Measurements from ENCODE around the gene C2orf69. TPM values are rescaled to one million over a fixed set of nuclear protein-coding genes. Genes with fewer than 3 reads are reported as not detected.

Gene C2orf69
- total and polyA plus RNA-seq, 3 experiments from 2014 or later = 12.9 to 20.9 (median 19.8) TPM

GRCh38 chr2:199874209-199874608, 36.9 kb upstream of the C2orf69 start:
- Histone ChIP-seq H3K27ac (ENCODE audit: low read depth, low read length) (no peak overlapping the region), H3K27me3 (ENCODE audit: insufficient read depth, low read length, poor library complexity, severe bottlenecking) (no peaks in the 10 kb centered on the region), H3K4me3 (ENCODE audit: low read length) (no peak overlapping the region), H3K36me3 (ENCODE audit: insufficient read depth, low read length) (no peaks in the 10 kb centered on the region), H3K4me1 (ENCODE audit: insufficient read depth, low read length) (no peaks in the 10 kb centered on the region), H3K9me3 (ENCODE audit: low read length) (no peaks in the 10 kb centered on the region)
- Mint-ChIP-seq H3K9me3 (peaks cover 10 to 17% (median 15%) of the 10 kb centered on the region in 5 donors), H3K4me1 (no peaks in the 10 kb centered on the region), H3K27me3 (peaks cover 11 to 34% of the 10 kb centered on the region in 2 donors), H3K27ac (no peak overlapping the region), H3K36me3 (peaks cover 0 to 15% (median 0%) of the 10 kb centered on the region in 3 donors), H3K4me3 (no peak overlapping the region)
- CTCF ChIA-PET = no interaction called here
- no peak for DNase-seq
- POLR2A ChIA-PET = no interaction called here

- Mint-ChIP-seq H3K4me1 (no peaks in the 10 kb centered on the region), H3K27ac (no peak overlapping the region), H3K4me3 (no peak overlapping the region), H3K9me3 (peaks cover 10 to 17% (median 15%) of the 10 kb centered on the region in 5 donors), H3K27me3 (peaks cover 15 to 34% of the 10 kb centered on the region in 2 donors), H3K36me3 (peaks cover 0 to 15% (median 0%) of the 10 kb centered on the region in 3 donors)
- DNase-seq = no peak
- H3K27ac ChIP-seq (ENCODE audit: low read depth, low read length) = no peak overlapping the region
- no peaks in the 10 kb centered on the region for H3K9me3 ChIP-seq (ENCODE audit: low read length)
- no peak overlapping the region for H3K4me3 ChIP-seq (ENCODE audit: low read length)
- no peaks in the 10 kb centered on the region for H3K27me3 ChIP-seq (ENCODE audit: insufficient read depth, low read length, poor library complexity, severe bottlenecking)
- H3K4me1 ChIP-seq (ENCODE audit: insufficient read depth, low read length) = no peaks in the 10 kb centered on the region
- H3K36me3 ChIP-seq (ENCODE audit: insufficient read depth, low read length) = no peaks in the 10 kb centered on the region
- ChIA-PET POLR2A (no interaction called here), CTCF (interaction anchor here (1.8 kb wide), 1 partner anchor 8 kb away, joined by 5 read pairs; no protein-coding TSS in a partner anchor)
Measured at GRCh38 chr2:199875400-199875799, 35.7 kb upstream of the C2orf69 start.

- H3K27ac Mint-ChIP-seq = no peak overlapping the region
- no peak for DNase-seq
- H3K4me1 Mint-ChIP-seq = no peaks in the 10 kb centered on the region
- H3K9me3 Mint-ChIP-seq = peaks cover 0 to 7% (median 3%) of the 10 kb centered on the region in 5 donors
- peaks cover 12 to 36% of the 10 kb centered on the region in 2 donors for H3K27me3 Mint-ChIP-seq
- H3K4me3 ChIP-seq (ENCODE audit: low read length) = no peak overlapping the region
- no peaks in the 10 kb centered on the region for H3K36me3 Mint-ChIP-seq
- no peak overlapping the region for H3K27ac ChIP-seq (ENCODE audit: low read depth, low read length)
- H3K4me3 Mint-ChIP-seq = no peak overlapping the region
- H3K4me1 ChIP-seq (ENCODE audit: insufficient read depth, low read length) = no peaks in the 10 kb centered on the region
- H3K36me3 ChIP-seq (ENCODE audit: insufficient read depth, low read length) = no peaks in the 10 kb centered on the region
- POLR2A ChIA-PET = no interaction called here
- no peaks in the 10 kb centered on the region for H3K27me3 ChIP-seq (ENCODE audit: insufficient read depth, low read length, poor library complexity, severe bottlenecking)
- CTCF ChIA-PET = interaction anchor here (1.5 kb wide), 1 partner anchor 7 kb away, joined by 5 read pairs; no protein-coding TSS in a partner anchor
- no peaks in the 10 kb centered on the region for H3K9me3 ChIP-seq (ENCODE audit: low read length)
Measured at GRCh38 chr2:199882667-199883066, 28.4 kb upstream of the C2orf69 start.

GRCh38 chr2:199883474-199884212, 27.4 kb upstream of the C2orf69 start:
- Histone ChIP-seq H3K4me1 (ENCODE audit: insufficient read depth, low read length) (no peaks in the 10 kb centered on the region), H3K27ac (ENCODE audit: low read depth, low read length) (no peak overlapping the region), H3K27me3 (ENCODE audit: insufficient read depth, low read length, poor library complexity, severe bottlenecking) (no peaks in the 10 kb centered on the region), H3K4me3 (ENCODE audit: low read length) (no peak overlapping the region), H3K36me3 (ENCODE audit: insufficient read depth, low read length) (no peaks in the 10 kb centered on the region), H3K9me3 (ENCODE audit: low read length) (no peaks in the 10 kb centered on the region)
- H3K4me3 Mint-ChIP-seq = no peak overlapping the region
- no peak for DNase-seq
- no peaks in the 10 kb centered on the region for H3K4me1 Mint-ChIP-seq
- ChIA-PET POLR2A (no interaction called here), CTCF (interaction anchor here (1.5 kb wide), 1 partner anchor 8 kb away, joined by 5 read pairs; no protein-coding TSS in a partner anchor)
- peaks cover 0 to 7% (median 3%) of the 10 kb centered on the region in 5 donors for H3K9me3 Mint-ChIP-seq
- H3K27ac Mint-ChIP-seq = no peak overlapping the region
- peaks cover 12 to 36% of the 10 kb centered on the region in 2 donors for H3K27me3 Mint-ChIP-seq
- no peaks in the 10 kb centered on the region for H3K36me3 Mint-ChIP-seq

- Histone ChIP-seq H3K27me3 (ENCODE audit: insufficient read depth, low read length, poor library complexity, severe bottlenecking) (no peaks in the 10 kb centered on the region), H3K4me1 (ENCODE audit: insufficient read depth, low read length) (no peaks in the 10 kb centered on the region), H3K4me3 (ENCODE audit: low read length) (no peak overlapping the region), H3K36me3 (ENCODE audit: insufficient read depth, low read length) (no peaks in the 10 kb centered on the region), H3K27ac (ENCODE audit: low read depth, low read length) (no peak overlapping the region), H3K9me3 (ENCODE audit: low read length) (no peaks in the 10 kb centered on the region)
- ChIA-PET POLR2A (no interaction called here), CTCF (no interaction called here)
- no peaks in the 10 kb centered on the region for H3K9me3 Mint-ChIP-seq
- H3K27ac Mint-ChIP-seq = no peak overlapping the region
- DNase-seq = no peak
- H3K4me1 Mint-ChIP-seq = no peaks in the 10 kb centered on the region
- peaks cover 6% of the 10 kb centered on the region in 2 donors for H3K27me3 Mint-ChIP-seq
- no peak overlapping the region for H3K4me3 Mint-ChIP-seq
- no peaks in the 10 kb centered on the region for H3K36me3 Mint-ChIP-seq
Measured at GRCh38 chr2:199895406-199895805, 15.7 kb upstream of the C2orf69 start.

GRCh38 chr2:199896617-199897016, 14.5 kb upstream of the C2orf69 start:
- no peaks in the 10 kb centered on the region for H3K36me3 Mint-ChIP-seq
- DNase-seq = no peak
- H3K9me3 Mint-ChIP-seq = no peaks in the 10 kb centered on the region
- no peak overlapping the region for H3K4me3 Mint-ChIP-seq
- CTCF ChIA-PET = no interaction called here
- H3K27me3 Mint-ChIP-seq = peaks cover 6 to 9% of the 10 kb centered on the region in 2 donors
- Histone ChIP-seq H3K9me3 (ENCODE audit: low read length) (no peaks in the 10 kb centered on the region), H3K4me3 (ENCODE audit: low read length) (no peak overlapping the region), H3K4me1 (ENCODE audit: insufficient read depth, low read length) (no peaks in the 10 kb centered on the region), H3K36me3 (ENCODE audit: insufficient read depth, low read length) (no peaks in the 10 kb centered on the region), H3K27ac (ENCODE audit: low read depth, low read length) (no peak overlapping the region), H3K27me3 (ENCODE audit: insufficient read depth, low read length, poor library complexity, severe bottlenecking) (no peaks in the 10 kb centered on the region)
- POLR2A ChIA-PET = no interaction called here
- no peaks in the 10 kb centered on the region for H3K4me1 Mint-ChIP-seq
- H3K27ac Mint-ChIP-seq = no peak overlapping the region

- Mint-ChIP-seq H3K4me3 (no peak overlapping the region), H3K9me3 (no peaks in the 10 kb centered on the region), H3K27ac (no peak overlapping the region), H3K27me3 (peaks cover 7 to 35% of the 10 kb centered on the region in 2 donors), H3K4me1 (no peaks in the 10 kb centered on the region), H3K36me3 (no peaks in the 10 kb centered on the region)
- POLR2A ChIA-PET = no interaction called here
- no peaks in the 10 kb centered on the region for H3K27me3 ChIP-seq (ENCODE audit: insufficient read depth, low read length, poor library complexity, severe bottlenecking)
- H3K9me3 ChIP-seq (ENCODE audit: low read length) = no peaks in the 10 kb centered on the region
- CTCF ChIA-PET = no interaction called here
- no peaks in the 10 kb centered on the region for H3K4me1 ChIP-seq (ENCODE audit: insufficient read depth, low read length)
- no peak overlapping the region for H3K27ac ChIP-seq (ENCODE audit: low read depth, low read length)
- H3K4me3 ChIP-seq (ENCODE audit: low read length) = no peak overlapping the region
- H3K36me3 ChIP-seq (ENCODE audit: insufficient read depth, low read length) = no peaks in the 10 kb centered on the region
- DNase-seq = no peak
Measured at GRCh38 chr2:199901942-199902341, 9.2 kb upstream of the C2orf69 start.

GRCh38 chr2:199902486-199903110, 8.5 kb upstream of the C2orf69 start:
- Histone ChIP-seq H3K4me3 (ENCODE audit: low read length) (no peak overlapping the region), H3K9me3 (ENCODE audit: low read length) (no peaks in the 10 kb centered on the region), H3K27me3 (ENCODE audit: insufficient read depth, low read length, poor library complexity, severe bottlenecking) (no peaks in the 10 kb centered on the region), H3K36me3 (ENCODE audit: insufficient read depth, low read length) (no peaks in the 10 kb centered on the region), H3K4me1 (ENCODE audit: insufficient read depth, low read length) (no peaks in the 10 kb centered on the region), H3K27ac (ENCODE audit: low read depth, low read length) (peak overlapping the region; percentile 13)
- Mint-ChIP-seq H3K27me3 (peaks cover 7 to 39% of the 10 kb centered on the region in 2 donors), H3K9me3 (no peaks in the 10 kb centered on the region), H3K4me1 (no peaks in the 10 kb centered on the region), H3K27ac (no peak overlapping the region), H3K36me3 (no peaks in the 10 kb centered on the region), H3K4me3 (no peak overlapping the region)
- ChIA-PET POLR2A (no interaction called here), CTCF (interaction anchor here (1.2 kb wide), 1 partner anchor 67 kb away, joined by 3 read pairs; no protein-coding TSS in a partner anchor)
- DNase-seq = no peak
